Measurements from ENCODE around the gene PCSK6.

The PCSK6 gene

DNA sequence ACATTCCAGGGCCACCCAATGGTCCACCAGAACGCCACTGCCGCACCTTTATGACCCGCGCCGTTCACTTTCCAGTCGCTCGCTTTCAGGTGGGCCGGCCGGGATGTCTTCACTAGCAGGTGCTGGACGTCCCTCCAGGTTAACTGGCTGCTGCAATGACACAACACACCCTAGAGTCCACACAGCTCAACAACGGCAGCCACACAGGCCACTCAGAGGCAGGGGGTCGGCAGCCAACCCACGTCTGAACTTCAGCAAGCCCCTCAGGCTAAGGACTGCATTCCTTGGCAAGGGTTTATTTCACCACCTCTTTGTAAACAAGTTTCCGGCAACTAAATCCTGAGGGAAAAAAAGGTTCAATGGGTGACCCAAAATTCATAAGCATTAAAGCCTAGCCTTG is 105.2 kb downstream of the PCSK6 start:
- Histone ChIP-seq H3K4me2 (ENCODE audit: low read depth, low read length, poor library complexity, severe bottlenecking) (no peak overlapping the region), H3K36me3 (ENCODE audit: low read length) (no peaks in the 10 kb centered on the region), H2AFZ (ENCODE audit: low read depth, low read length, severe bottlenecking) (no peak overlapping the region), H4K20me1 (ENCODE audit: low read depth, low read length) (no peaks in the 10 kb centered on the region), H3K4me3 (ENCODE audit: insufficient read depth, low read length, poor library complexity, severe bottlenecking) (no peak overlapping the region), H3K9me2 (replicated peaks; ENCODE audit: insufficient read depth, low read length) (no peaks in the 10 kb centered on the region), H3K79me2 (ENCODE audit: insufficient read depth, low read length) (no peaks in the 10 kb centered on the region), H3F3A (ENCODE audit: insufficient read depth) (no peaks in the 10 kb centered on the region), H3K9ac (ENCODE audit: low read length) (no peak overlapping the region), H3K27me3 (ENCODE audit: low read length) (no peaks in the 10 kb centered on the region), H3K27ac (ENCODE audit: low read depth, low read length) (no peak overlapping the region), H3K9me3 (ENCODE audit: insufficient read depth, low read length) (no peaks in the 10 kb centered on the region)
- TF ChIP-seq EZH2phosphoT487 (conservative IDR thresholded peaks at IDR 0.05; ENCODE audit: low read length), result no peak
- TF ChIP-seq CTCF (IDR thresholded peaks at IDR 0.05; ENCODE audit: insufficient read depth, low read length, poor library complexity, severe bottlenecking), result no peak

DNA sequence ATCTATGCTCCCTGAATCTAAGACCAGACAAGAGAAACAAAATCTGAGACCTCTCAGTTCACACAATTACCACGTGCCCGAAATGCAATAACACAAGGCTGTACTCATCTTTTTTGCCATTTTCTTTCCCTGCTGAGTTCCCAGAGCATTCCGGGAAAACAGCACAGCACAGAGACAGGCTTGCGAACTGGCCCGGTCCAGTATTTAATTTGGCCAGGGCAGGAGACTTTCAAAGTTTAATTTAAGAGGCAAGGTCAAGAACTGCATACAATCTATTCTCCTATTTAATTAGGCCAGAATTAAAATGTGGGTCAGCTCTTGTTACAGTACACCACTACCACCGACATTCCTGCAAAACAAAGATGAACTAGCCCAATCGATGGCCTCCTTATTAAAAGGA is 107.0 kb downstream of the PCSK6 start:
- Histone ChIP-seq H3K27me3 (ENCODE audit: low read length) (no peaks in the 10 kb centered on the region), H3K9me3 (ENCODE audit: insufficient read depth, low read length) (no peaks in the 10 kb centered on the region), H3K4me2 (ENCODE audit: low read depth, low read length, poor library complexity, severe bottlenecking) (no peak overlapping the region), H3K36me3 (ENCODE audit: low read length) (no peaks in the 10 kb centered on the region), H2AFZ (ENCODE audit: low read depth, low read length, severe bottlenecking) (no peak overlapping the region), H3K79me2 (ENCODE audit: insufficient read depth, low read length) (no peaks in the 10 kb centered on the region), H4K20me1 (ENCODE audit: low read depth, low read length) (no peaks in the 10 kb centered on the region), H3F3A (ENCODE audit: insufficient read depth) (no peaks in the 10 kb centered on the region), H3K9ac (ENCODE audit: low read length) (no peak overlapping the region), H3K9me2 (replicated peaks; ENCODE audit: insufficient read depth, low read length) (no peaks in the 10 kb centered on the region), H3K4me3 (ENCODE audit: insufficient read depth, low read length, poor library complexity, severe bottlenecking) (no peak overlapping the region), H3K27ac (ENCODE audit: low read depth, low read length) (no peak overlapping the region)
- TF ChIP-seq CTCF (IDR thresholded peaks at IDR 0.05; ENCODE audit: insufficient read depth, low read length, poor library complexity, severe bottlenecking) (no peak), EZH2phosphoT487 (conservative IDR thresholded peaks at IDR 0.05; ENCODE audit: low read length) (no peak)

DNA sequence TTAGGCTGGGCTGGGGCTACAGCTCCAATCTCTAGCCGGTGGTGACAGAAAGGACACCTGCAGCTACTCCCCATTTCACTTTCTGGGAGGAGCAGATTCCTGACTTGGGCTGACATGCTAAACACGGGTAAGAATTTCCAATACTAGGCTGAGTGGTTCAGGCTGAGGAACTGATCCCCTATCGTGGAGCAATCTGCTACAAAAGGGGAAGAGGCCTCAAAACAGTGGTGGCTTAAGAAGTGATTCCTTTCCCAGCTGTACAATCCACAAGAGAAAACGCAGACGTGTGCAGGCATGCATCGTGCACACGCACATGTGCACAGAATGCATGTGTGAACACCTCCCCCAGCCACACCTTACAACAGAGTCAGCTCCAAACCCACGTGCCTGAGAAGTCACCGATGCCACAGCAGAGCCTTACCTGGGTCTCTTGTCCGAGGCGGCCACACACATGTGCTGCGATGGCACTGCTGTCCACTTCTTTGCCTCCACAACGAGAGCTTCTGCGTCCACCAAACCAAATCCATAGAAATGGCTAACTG is 107.8 kb downstream of the PCSK6 start:
- H3K79me2 ChIP-seq (ENCODE audit: insufficient read depth, low read length), result no peaks in the 10 kb centered on the region
- no peaks in the 10 kb centered on the region for H3K27me3 ChIP-seq (ENCODE audit: low read length)
- no peak overlapping the region for H3K4me3 ChIP-seq (ENCODE audit: insufficient read depth, low read length, poor library complexity, severe bottlenecking)
- no peak overlapping the region for H2AFZ ChIP-seq (ENCODE audit: low read depth, low read length, severe bottlenecking)
- H3K9me3 ChIP-seq (ENCODE audit: insufficient read depth, low read length), result no peaks in the 10 kb centered on the region
- no peaks in the 10 kb centered on the region for H3K36me3 ChIP-seq (ENCODE audit: low read length)
- no peaks in the 10 kb centered on the region for H3K9me2 ChIP-seq (replicated peaks; ENCODE audit: insufficient read depth, low read length)
- H4K20me1 ChIP-seq (ENCODE audit: low read depth, low read length), result no peaks in the 10 kb centered on the region
- TF ChIP-seq EZH2phosphoT487 (conservative IDR thresholded peaks at IDR 0.05; ENCODE audit: low read length) (no peak), CTCF (IDR thresholded peaks at IDR 0.05; ENCODE audit: insufficient read depth, low read length, poor library complexity, severe bottlenecking) (no peak)
- no peak overlapping the region for H3K9ac ChIP-seq (ENCODE audit: low read length)
- H3K4me2 ChIP-seq (ENCODE audit: low read depth, low read length, poor library complexity, severe bottlenecking), result no peak overlapping the region
- H3F3A ChIP-seq (ENCODE audit: insufficient read depth), result no peaks in the 10 kb centered on the region
- no peak overlapping the region for H3K27ac ChIP-seq (ENCODE audit: low read depth, low read length)
